ENCODE measurements around the gene EDN3.

EDN3 gene

DNA sequence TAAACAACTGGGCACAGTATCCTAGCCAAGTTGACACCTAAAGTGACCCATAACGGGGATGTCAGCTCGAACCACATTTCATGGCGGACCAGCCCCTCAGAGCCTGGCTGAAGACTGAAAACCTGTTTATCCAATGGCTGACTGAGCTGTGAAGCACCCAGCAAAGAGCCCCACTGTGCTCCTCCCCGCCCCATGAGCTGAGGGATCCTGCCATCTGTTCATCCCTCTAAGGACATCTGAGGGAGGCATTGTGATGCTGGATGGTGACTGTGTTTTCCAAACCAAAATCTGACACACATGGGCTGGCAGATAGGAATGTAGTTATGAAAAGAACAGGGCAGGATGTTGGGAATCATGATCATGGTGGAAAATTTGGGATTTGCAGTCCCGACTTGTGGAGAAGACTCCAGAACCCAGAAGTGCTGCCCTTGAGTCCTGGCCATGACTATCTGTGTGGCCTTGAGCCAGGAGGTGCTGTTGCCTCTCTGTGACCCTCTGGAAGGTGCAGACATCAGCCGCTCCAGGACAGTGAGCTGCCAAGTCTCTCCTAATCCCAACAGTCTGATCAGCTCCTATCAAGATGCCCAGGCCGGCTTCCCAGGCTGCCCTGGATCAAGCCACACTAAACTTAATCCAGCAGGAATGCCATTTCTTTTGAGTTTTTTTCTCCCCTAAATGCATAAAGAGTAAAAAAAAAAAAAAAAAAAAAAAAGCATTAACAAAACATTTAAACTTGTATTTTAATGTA lies 5.7 kb downstream of the EDN3 start:
- no peak for DNase-seq (ENCODE audit: low read depth)
- H3K4me3 ChIP-seq (ENCODE audit: low read depth, low read length), result no peak overlapping the region
- TF ChIP-seq, protein P1, sequence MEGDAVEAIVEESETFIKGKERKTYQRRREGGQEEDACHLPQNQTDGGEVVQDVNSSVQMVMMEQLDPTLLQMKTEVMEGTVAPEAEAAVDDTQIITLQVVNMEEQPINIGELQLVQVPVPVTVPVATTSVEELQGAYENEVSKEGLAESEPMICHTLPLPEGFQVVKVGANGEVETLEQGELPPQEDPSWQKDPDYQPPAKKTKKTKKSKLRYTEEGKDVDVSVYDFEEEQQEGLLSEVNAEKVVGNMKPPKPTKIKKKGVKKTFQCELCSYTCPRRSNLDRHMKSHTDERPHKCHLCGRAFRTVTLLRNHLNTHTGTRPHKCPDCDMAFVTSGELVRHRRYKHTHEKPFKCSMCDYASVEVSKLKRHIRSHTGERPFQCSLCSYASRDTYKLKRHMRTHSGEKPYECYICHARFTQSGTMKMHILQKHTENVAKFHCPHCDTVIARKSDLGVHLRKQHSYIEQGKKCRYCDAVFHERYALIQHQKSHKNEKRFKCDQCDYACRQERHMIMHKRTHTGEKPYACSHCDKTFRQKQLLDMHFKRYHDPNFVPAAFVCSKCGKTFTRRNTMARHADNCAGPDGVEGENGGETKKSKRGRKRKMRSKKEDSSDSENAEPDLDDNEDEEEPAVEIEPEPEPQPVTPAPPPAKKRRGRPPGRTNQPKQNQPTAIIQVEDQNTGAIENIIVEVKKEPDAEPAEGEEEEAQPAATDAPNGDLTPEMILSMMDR (conservative IDR thresholded peaks at IDR 0.05; ENCODE audit: low read depth, low read length), result no peak

DNA sequence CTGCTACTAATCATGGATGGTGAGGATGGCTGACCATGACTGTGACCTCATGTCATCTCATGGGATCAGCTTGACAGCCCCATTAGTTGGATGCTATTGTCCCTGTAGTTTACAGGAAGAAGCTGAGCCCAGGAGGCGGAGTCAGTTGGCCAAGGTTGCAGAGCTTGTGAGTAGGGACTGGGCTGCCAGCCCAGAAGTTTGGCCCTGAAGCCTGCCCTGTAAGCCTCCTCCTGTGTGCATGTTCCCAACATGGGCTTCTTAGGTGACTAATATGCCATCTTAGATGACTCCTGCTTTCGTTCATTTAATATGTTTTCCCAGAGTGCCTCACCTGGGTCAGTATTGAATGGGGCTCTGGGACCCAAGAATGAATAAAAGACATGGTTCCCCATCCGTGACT lies 6.9 kb downstream of the EDN3 start:
- DNase-seq (ENCODE audit: low read depth), result no peak
- TF ChIP-seq, protein P1 (conservative IDR thresholded peaks at IDR 0.05; ENCODE audit: low read depth, low read length), result no peak
- H3K4me3 ChIP-seq (ENCODE audit: low read depth, low read length), result no peak overlapping the region

DNA sequence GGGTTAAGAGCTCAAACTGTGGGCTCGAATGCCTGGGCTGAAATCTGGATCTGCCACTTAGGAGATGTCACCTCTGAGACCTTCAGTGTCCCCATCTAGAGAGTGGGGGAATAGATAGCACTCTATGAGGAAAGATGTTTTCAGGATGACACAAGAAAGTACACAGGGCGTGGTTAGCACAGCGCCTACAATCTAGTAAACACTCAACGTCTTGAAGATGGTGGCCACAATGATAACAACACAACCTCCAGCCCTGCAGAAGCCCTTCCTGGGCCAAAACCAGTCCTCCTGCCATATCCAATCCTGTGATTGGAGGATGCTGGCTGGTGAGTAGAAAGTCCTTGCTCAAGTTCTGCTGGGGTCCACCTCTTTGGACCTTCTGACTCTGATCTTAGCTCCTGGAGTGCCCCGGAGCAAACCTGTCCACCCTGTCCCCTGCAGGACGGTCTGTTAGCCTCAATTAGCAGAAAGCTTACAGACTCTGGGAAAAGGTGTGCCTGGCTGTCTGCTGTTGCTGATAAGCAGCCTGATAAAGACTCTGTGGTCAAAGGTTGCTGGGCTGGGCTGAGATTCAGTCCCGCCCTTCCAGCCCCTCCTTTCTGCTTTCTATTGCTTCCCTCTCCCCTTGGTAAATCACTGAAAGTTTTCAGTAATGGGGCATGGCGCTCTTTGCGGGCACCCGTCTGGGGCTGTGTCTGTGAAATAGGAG lies 8.2 kb downstream of the EDN3 start:
- TF ChIP-seq, protein P1 (conservative IDR thresholded peaks at IDR 0.05; ENCODE audit: low read depth, low read length), result no peak
- no peak for DNase-seq (ENCODE audit: low read depth)
- no peak overlapping the region for H3K4me3 ChIP-seq (ENCODE audit: low read depth, low read length)

DNA sequence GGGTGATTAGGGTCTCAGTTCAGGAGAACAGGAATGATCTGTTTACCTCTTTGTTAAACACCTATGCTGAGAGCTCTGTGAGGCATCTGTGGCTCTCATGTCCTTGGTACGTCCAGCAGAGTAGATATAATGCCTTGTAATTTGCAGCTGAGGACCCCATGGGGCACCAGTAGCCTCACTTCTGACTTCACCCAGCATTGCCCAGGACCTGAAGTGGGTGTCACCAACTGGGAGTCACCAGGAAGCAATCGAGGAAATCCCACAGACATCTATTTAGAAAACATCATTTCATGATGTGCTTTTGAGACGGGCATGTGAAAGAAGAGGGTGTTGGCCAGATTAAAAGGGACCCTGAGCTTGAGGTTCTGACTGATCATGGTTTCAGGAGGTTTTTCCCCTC lies 8.8 kb downstream of the EDN3 start:
- no peak overlapping the region for H3K4me3 ChIP-seq (ENCODE audit: low read depth, low read length)
- DNase-seq (ENCODE audit: low read depth), result no peak
- TF ChIP-seq, protein P1 (conservative IDR thresholded peaks at IDR 0.05; ENCODE audit: low read depth, low read length), result no peak

DNA sequence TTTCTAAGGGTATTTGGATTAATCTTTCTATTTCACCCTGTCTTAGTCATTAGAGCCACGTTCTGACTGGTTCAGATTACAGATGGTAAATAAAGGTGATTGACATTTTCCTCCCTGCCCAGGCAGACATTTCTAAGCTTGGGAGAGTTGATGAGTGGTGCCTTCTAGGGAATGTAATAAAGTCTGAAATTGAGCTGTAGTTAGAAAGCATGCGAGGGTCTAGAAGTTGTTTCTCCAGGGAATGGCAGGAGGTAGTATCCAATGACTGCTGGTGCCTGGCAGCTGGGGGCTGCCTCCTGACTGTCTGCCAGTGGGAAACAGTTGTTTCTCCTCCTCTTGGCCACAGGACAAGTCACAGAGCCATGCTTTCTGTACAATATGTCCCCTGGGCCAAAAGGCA lies 14.6 kb downstream of the EDN3 start:
- DNase-seq (ENCODE audit: low read depth), result no peak
- no peak overlapping the region for H3K4me3 ChIP-seq (ENCODE audit: low read depth, low read length)
- TF ChIP-seq, protein P1 (conservative IDR thresholded peaks at IDR 0.05; ENCODE audit: low read depth, low read length), result no peak

DNA sequence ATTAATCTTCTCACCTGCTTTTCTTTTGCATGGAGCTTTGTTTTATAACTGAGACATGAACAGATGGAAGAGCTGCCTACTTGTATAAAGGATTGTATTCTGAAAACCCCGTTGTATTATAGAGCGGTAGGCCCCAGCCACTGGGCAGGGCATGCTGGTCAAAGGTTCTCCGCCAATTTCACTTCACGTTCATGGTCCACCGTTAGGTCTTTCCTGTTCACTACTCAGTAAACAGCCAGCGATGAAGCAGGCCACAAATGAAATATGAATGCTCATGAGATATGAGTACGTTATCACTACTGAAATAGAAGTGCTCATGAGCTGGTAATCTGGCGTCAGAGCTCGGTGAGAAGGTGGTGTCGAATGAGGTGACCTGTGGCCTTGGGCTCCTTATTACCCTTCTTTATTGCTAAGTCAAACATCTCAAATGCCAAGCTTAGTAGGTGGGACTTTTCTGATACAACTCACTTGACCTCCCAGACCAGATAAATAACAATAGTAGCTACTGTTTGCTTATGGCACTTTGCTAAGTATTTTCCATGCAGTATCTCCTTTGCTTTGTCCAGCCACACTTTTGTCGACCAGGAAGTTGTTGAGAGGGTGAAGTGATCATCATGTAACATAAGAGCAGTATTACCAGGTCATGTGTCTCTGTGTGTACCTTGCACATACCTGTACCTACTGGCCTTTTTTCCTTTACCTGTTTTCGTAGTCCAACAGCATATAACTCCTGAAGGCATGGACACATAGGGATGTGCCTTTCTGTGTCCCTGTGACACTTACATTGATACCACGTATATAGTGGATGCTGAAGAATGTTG lies 16.7 kb downstream of the EDN3 start:
- TF ChIP-seq, protein P1 (conservative IDR thresholded peaks at IDR 0.05; ENCODE audit: low read depth, low read length), result no peak
- DNase-seq (ENCODE audit: low read depth), result no peak

More for the DNA sequence above, 16.7 kb downstream of the EDN3 start:
- H3K4me3 ChIP-seq (ENCODE audit: low read depth, low read length), result no peak overlapping the region
